Kidney capillary endothelial cell (primary cell): ENCODE data around the gene ERMARD.
A peak's percentile ranks its signal among the peaks of the same experiment; 100 is the strongest.

ENCODE experiments used
- DNase-seq: peaks from one replicate; pipeline ENCODE4 v3.0.0-alpha.2; 2018; ENCODE audit warnings: low spot score

The ERMARD gene

DNA sequence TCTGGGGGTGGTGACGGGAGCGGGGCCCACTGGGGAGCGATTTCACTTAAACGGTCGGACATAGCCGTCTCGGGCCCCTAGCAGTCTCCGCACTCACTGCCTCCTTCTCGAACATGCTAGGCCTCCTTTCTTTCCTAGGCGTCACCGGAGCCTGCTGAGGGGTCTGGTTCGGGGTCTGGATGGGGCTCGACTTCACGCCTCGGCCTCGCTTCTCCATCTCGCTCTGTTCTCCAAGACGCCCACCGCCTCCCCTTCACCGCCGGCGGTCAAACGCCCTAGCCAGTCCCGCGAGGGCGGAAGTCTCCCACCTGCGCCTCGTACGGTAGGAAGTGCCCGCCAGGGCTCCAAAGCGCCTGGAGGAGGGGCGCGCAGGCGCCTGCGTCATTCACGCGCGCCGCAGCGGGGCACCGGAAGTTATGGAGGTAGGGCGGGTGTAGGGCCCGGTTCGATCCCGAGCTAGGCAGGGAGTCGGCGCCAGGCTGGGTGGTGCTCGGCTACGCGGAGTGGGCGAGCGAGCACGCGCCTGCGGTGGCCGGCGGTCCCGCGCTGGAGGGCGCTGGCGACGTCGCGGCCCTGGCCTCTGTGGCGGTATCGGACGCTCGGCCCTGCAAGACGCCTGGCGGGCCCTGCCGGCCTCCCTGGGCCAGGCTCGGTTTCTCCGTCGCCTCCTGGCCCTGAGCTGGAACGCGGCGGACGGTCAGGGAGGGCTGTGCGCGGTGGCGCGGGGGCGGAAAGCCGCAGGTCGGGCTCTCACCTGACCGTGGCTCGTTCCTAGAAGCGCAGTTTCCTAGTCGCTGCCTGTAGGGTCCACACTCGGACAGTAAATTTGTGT, at the start of gene ERMARD, which contains the start of gene DYNLT2:
TSS of gene ERMARD (plus strand) at position 381 of the 832 bp plus-strand sequence. CDS start at position 417, 36 bp downstream.
TSS of gene DYNLT2 (minus strand) at position 331 of the 832 bp plus-strand sequence. CDS start at position 217, 114 bp downstream.
- peak; percentile 87 for DNase-seq

GRCh38 chr6:169701954-169702839, 49.2 kb upstream of the ERMARD start, which contains the start of the genes C6orf120 and WDR27:
Gene C6orf120 (plus strand): TSS chr6:169702126. CDS start chr6:169702460, 334 bp downstream.
Gene WDR27 (minus strand): TSS chr6:169702029. CDS start chr6:169689005, 13,024 bp downstream.
- DNase-seq: peak; percentile 94

GRCh38 chr6:169702840-169703246, 48.6 kb upstream of the ERMARD start:
- DNase-seq: no peak

GRCh38 chr6:169707772-169708171, 43.6 kb upstream of the ERMARD start:
- DNase-seq: no peak

DNA sequence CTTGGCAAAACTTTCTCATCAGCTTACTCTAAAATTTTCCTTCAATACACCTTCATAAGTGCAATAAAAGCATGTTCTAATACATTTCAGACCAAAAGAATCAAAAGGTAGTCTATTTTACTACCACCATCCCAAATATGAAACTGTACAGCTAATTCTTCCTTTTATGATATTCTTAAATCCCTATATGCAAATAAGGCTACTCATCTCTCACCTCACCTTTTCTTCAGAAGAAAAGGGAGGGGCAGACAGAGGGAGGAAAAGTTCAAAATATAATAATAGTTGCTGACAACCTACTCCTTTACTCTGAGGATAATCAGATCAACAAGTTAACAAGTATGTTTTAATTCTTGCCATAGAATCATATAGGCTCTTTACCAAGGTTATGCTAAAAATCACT, 42.1 kb upstream of the ERMARD start:
- no peak for DNase-seq

- DNase-seq: no peak
Observed at GRCh38 chr6:169710009-169710408, 41.4 kb upstream of the ERMARD start.

GRCh38 chr6:169714178-169714577, 37.2 kb upstream of the ERMARD start:
- DNase-seq: no peak

- DNase-seq: no peak
Observed at GRCh38 chr6:169714595-169714994, 36.8 kb upstream of the ERMARD start.

GRCh38 chr6:169719117-169719516, 32.3 kb upstream of the ERMARD start:
- DNase-seq: no peak

DNA sequence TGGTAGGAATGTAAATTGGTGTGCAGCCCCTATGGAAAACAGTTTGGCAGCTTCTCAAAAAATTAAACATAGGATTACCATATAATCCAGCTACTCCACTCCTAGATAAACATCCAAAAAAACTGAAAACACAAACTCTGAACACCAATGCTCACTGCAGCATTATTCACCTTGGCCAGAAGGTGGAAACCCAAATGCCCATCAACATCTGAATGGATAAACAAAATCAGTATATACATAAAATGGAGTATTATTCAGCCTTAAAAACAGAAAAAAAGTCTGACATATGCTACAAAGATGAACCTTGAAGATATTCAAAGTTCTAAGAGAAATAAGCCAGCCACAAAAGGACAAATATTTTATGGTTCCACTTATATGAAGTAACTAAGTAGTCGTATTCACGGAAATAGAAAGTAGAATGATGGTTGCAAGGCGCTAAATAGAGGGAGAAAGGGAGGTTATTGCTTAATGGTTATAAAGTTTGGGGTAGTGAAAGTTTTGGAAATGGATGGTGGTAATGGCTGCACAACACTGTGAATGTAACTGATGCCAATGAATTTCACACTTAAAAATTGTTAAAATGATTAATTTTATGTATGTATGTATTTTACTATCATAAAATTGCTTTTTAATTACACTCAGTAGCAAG, 31.1 kb upstream of the ERMARD start:
- no peak for DNase-seq

GRCh38 chr6:169722362-169723199, 28.8 kb upstream of the ERMARD start:
- DNase-seq: peak; percentile 73

DNA sequence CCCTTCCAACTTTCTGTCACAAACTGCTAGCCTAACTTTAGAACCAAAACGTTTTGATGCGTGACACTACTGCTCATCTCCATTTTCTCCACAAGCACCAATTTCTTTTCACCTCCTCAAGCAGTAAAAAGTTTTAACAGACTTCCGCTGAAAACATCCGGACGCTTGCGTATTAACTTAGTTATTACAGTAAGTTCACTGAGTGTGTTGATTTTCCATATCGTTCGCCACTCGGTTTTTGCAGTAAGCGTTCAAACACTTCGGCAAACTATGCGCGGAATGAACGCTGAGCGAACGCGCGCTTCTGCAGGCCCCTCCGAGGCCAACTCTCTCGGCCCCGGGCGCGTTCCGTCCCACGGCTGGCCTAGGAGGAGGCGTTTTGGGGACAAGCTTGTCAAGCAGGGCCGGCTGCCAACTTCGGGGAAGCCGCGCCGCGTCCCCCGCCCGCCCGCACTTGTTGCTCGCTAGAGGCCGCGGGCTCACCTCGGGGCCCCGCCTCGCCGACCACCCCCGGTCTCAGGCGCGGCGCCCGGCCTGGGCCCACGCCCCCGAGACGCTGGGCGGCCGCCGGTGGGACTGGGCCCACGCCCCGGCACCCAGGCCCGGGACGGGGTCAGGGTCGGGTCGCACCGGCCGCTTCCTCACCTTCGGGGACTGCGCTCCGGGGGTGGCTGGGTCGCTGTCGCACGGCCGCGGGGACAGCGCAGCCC, 28.1 kb upstream of the ERMARD start:
- DNase-seq: peak; percentile 44

DNA sequence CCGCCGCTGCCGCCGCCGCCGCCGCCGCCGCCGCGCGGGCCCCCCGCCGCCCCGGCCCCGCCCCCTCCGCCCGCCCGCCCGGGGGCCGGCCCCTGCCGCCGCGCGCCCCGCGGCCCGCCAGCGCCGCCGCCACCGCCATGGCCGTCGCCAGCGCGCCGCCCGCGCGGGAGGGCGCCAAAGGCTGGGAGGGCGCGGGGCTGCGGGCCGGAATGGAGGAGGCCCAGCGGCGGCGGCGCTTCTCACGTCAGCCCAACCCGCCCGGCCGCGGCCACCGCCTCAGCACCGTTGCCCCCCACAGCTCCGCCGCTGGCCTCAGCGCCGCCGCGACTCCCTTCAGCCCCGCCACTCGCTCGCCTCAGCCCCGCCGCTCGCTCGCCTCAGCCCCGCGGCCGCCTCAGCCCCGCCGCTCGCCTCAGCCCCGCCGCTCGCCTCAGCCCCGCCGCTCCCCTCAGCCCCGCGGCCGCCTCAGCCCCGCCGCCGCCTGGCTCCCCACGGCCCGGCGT, 27.4 kb upstream of the ERMARD start:
- DNase-seq: no peak

DNA sequence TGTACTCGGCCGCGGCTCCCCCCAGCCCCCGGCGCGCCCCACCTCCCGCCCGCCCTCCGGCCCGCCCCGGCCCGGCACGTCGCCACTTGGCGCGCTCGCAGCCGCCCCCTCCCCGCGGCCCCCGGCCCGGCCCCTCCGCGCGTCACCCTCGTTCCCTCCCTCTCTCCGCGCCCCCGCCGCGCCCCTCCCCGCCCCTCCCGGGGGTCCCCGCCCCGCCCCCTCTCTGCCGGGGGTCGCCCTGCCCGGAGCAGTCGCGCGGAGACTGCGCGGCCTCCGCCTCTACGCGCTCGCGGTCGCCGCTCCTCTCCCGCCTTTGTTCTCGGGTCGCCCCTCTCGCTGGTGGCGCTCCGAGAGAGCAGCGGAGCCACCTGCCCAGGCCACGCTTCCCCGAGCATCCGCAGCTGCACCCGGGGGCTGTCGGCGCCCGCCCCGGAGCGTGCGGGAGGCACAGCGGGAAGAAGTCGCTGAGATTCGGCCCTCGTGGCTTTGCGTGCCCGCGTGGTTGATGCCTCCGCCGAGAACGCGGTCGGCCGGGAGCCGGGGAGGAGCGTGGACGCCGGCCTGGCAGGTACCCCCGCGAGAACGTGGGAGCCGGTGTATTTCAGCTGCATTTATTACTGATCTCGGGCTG, 26.8 kb upstream of the ERMARD start, which contains the start of gene PHF10:
TSS of gene PHF10 (minus strand) at position 7 of the 631 bp plus-strand sequence. CDS start 569 bp downstream, outside the sequence.
- DNase-seq: no peak

DNA sequence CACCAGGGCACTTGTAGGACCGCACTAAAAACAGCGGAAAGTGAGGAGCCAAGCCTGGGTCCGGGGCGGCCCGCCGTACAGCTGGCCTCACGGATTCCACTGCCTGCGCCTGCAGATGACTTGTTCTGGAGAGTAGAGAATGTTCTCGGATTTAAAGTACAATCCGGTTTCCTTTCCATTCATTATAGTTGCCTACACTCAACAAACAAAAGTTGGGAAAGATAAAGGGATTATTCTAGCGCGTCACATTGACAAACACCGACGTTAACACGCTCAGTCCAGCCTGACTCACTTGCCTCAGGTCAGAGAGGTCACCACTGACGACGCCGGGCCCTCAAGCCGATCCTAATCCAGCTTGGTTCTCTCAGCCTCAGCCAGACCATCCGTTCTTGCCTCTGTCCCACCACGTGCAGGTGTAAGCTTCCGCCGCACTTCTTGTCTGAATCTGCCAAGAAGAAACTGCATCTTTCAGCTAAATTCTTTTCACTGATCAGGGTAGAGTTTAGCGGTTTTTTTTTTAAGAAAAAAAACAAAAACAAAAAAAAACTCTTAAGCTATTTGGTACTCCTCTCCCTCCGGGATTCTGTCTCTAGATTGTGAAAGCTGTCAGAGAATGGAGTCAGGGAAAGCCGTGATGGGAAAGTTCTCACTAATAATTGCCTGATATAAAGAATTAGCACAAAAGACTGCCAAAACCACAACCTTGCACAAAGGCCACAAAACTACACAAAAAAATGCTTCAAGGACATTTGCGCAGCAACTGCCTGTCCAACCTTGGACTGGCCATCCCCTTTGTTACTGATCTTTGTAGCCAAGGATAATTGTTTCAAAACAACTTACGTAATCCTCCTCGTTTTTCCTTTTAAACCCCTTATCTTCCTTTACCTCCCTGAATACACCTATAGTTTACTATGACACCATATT, 26.0 kb upstream of the ERMARD start:
- DNase-seq: peak; percentile 67

GRCh38 chr6:169726049-169726400, 25.4 kb upstream of the ERMARD start:
- DNase-seq: no peak

DNA sequence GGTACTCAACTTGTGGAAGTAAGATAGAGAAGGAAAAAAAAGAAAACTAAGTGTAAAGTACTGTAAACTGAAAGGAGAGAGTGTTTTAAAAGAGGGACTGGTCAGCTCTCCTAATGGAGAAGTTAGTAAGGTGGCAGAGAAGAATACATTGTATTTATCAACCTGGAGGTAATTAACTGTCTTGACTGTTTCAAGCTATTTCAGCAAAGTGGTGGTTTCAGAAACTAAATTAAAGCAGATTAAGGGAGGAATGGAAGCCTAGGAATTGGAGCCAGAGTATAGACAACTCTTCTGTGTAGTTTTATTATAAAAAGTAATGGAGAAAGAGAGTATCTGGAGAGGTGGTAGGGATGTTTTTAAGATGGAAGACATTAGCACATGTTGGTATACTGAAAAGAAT, 24.5 kb upstream of the ERMARD start:
- DNase-seq: no peak

DNA sequence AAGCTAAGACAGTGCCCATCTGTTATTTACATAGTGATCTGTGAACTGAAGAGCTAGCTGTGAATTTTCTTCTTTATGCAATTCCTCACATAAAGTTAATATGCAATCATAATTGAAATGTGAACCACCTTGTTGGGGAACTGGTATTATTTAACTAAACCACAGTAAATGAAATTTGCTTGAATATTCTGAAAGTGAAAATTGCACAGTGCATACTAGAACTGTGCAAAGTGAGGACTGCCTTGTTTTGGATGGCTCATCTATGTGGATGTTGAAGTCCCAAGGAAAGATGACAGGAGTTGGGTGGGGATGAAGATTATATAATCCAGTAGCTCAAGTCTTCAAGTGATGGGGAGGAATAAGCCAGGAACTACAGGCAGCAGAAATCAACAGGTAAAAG, 21.5 kb upstream of the ERMARD start:
- no peak for DNase-seq
